ENCODE results near the gene PGLYRP3.

The PGLYRP3 gene

GRCh38 chr1:153262462-153263157, 50.1 kb downstream of the PGLYRP3 start:
- in situ Hi-C loops (cut with HindIII; ENCODE audit: low sequenced_read_pairs), result no loop called here

GRCh38 chr1:153262070-153262366, 50.7 kb downstream of the PGLYRP3 start:
- in situ Hi-C loops (cut with HindIII; ENCODE audit: low sequenced_read_pairs), result no loop called here

- in situ Hi-C loops (cut with HindIII; ENCODE audit: low sequenced_read_pairs), result no loop called here
Measured at GRCh38 chr1:153261281-153262069, 51.3 kb downstream of the PGLYRP3 start.

- in situ Hi-C loops (cut with HindIII; ENCODE audit: low sequenced_read_pairs), result no loop called here
Measured at GRCh38 chr1:153260585-153261280, 52.0 kb downstream of the PGLYRP3 start.

DNA sequence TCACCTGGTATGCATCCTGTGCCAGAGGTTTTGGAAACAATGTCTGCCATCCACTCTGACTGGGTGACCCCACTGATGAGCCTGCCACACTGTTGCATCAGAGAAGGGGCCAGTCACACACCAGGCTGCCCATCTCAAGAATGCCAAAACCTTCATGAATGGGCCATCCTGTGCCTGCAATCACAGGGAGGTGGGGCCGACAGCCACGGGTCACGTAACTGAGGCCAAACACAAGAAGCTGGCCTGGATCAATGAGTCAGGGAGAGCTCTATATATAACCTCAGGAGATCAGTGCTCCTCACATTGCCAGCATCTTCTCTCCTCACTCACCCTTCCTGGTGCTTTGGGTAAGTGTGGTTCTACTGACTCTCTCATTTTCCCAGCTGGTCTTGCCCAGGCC, 53.4 kb downstream of the PGLYRP3 start, which contains the start of gene LORICRIN:
TSS of gene LORICRIN (plus strand) at position 301 of the 400 bp plus-strand sequence. CDS start 1,263 bp downstream, outside the sequence.
- in situ Hi-C loops (cut with HindIII; ENCODE audit: low sequenced_read_pairs), result no loop called here

- in situ Hi-C loops (cut with HindIII; ENCODE audit: low sequenced_read_pairs), result no loop called here
Measured at GRCh38 chr1:153253693-153254092, 59.1 kb downstream of the PGLYRP3 start.

GRCh38 chr1:153253076-153253475, 59.7 kb downstream of the PGLYRP3 start:
- in situ Hi-C loops (cut with HindIII; ENCODE audit: low sequenced_read_pairs), result no loop called here

GRCh38 chr1:153251988-153252387, 60.8 kb downstream of the PGLYRP3 start:
- in situ Hi-C loops (cut with HindIII; ENCODE audit: low sequenced_read_pairs), result no loop called here

DNA sequence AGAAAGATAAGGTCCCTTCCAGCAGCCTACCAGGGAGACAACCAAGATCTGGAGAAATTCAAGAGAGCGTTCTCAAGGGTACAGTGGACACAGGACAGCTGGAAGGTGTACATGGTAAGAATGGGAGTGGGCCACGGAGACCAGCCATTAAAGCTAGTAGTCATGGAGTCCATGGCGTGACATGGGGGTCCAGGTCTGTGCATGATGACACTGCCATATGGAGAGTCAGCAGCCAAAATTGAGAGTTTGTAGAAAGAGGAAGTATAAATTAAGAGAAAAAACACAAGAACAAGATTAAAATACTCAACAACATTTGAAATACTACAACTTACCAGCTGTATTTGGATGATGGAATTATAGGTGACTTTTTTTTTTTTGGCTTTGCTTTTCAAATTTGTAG, 61.2 kb downstream of the PGLYRP3 start:
- in situ Hi-C loops (cut with HindIII; ENCODE audit: low sequenced_read_pairs), result no loop called here

DNA sequence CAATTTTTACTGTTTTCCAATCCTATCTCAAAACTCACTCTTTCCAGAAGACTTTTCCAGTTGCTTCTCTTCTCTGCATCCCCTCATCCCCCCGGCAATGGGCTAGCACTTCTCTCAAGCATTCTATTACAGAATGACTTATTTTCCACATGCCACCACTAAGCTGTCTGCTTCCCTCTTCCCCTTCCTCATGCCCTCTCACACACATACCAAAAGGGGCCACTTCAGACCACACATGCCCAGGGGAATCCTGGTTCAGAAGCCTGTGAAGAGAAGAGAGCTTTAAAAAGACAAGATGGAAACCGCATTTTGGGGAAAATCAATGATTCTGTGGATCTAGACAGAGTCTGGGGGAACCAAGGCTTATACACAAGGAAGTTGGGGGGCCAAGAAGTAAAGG, 61.7 kb downstream of the PGLYRP3 start:
- in situ Hi-C loops (cut with HindIII; ENCODE audit: low sequenced_read_pairs), result no loop called here

GRCh38 chr1:153250166-153250565, 62.6 kb downstream of the PGLYRP3 start:
- in situ Hi-C loops (cut with HindIII; ENCODE audit: low sequenced_read_pairs), result no loop called here

- in situ Hi-C loops (cut with HindIII; ENCODE audit: low sequenced_read_pairs), result no loop called here
Measured at GRCh38 chr1:153248176-153248879, 64.4 kb downstream of the PGLYRP3 start.
